B cell (primary cell): ENCODE measurements around the gene MREG. TPM values are rescaled to one million over a fixed set of nuclear protein-coding genes. Genes with fewer than 3 reads are reported as not detected.

Source experiments
- ATAC-seq: fragments of 200-7000 bp; cut with Tn5 transposase; one replicate; pipeline ENCODE4 v1.10.0; 2021; ENCODE audit warnings: low read depth, mild to moderate bottlenecking, moderate number of reproducible peaks, moderate library complexity
- CTCF ChIA-PET: fragments of 350-600 bp; sonication (Branson Sonifier 250); formaldehyde crosslinking; loops from one replicate; lab custom pipeline; 2021; ENCODE audit warnings: antibody characterized with exemption, inconsistent platforms; lab: Charles Lee
- POLR2A ChIA-PET: fragments of 350-600 bp; sonication (Branson Sonifier 250); formaldehyde crosslinking; loops from one replicate; lab custom pipeline; 2021; ENCODE audit warnings: antibody characterized with exemption; lab: Charles Lee
- DNase-seq: peaks from one replicate; pipeline ENCODE4 v3.0.0; 2013
- H2AFZ ChIP-seq: 2 replicates; pipeline ENCODE4 v1.6.1; 2012; ENCODE audit warnings: mild to moderate bottlenecking, low read depth, low read length; ENCODE audit not compliant: insufficient read depth, poor library complexity, severe bottlenecking
- H3K27ac ChIP-seq, 2 donors: 1 replicate in 1 of 2; 2 replicates in 1 of 2; pipeline ENCODE4 v1.5.1; 2012 to 2013; ENCODE audit warnings: low read length in 2 of 2, mild to moderate bottlenecking in 2 of 2, moderate library complexity in 1 of 2
- H3K27me3 ChIP-seq, 4 experiments: fragments of 200-600 bp in 1 of 4; sonication (generic) in 1 of 4; replicated peaks in 1 of 4; 1 replicate in 2 of 4; 2 replicates in 2 of 4; pipeline versions ENCODE4 v1.6.1 to v1.7.0; 2013 to 2016; ENCODE audit warnings: low read length in 3 of 4, mild to moderate bottlenecking in 2 of 4, mixed read lengths in 1 of 4, moderate library complexity in 1 of 4; ENCODE audit not compliant: insufficient read depth in 4 of 4, control insufficient read depth in 3 of 4; ENCODE audit errors: control extremely low read depth in 1 of 4
- H3K36me3 ChIP-seq, 2 experiments: replicated peaks in 1 of 2; 1 replicate in 1 of 2; 2 replicates in 1 of 2; pipeline versions ENCODE4 v1.6.1 to v1.7.1; 2013; ENCODE audit warnings: low read length in 1 of 2; ENCODE audit not compliant: insufficient read depth in 2 of 2, control insufficient read depth in 1 of 2; ENCODE audit errors: control extremely low read depth in 1 of 2, extremely low read depth in 1 of 2
- H3K4me1 ChIP-seq, 2 donors: fragments of 200-600 bp in 1 of 2; sonication (generic) in 1 of 2; 1 replicate in 1 of 2; 2 replicates in 1 of 2; pipeline versions ENCODE4 v1.5.1 to v1.6.1; 2013 to 2017; ENCODE audit warnings: low read length in 2 of 2; ENCODE audit not compliant: control insufficient read depth in 2 of 2, insufficient read depth in 2 of 2
- H3K4me2 ChIP-seq: replicated peaks from 2 replicates; pipeline ENCODE3; 2012; ENCODE audit warnings: mild to moderate bottlenecking, low read depth, low read length; ENCODE audit not compliant: poor library complexity, severe bottlenecking
- H3K4me3 ChIP-seq, 5 experiments: fragments of 200-600 bp in 1 of 5; sonication (generic) in 1 of 5; 1 replicate in 3 of 5; 2 replicates in 2 of 5; pipeline versions ENCODE4 v1.5.1 to v1.7.0; 2011 to 2016; ENCODE audit warnings: low read length in 4 of 5, mild to moderate bottlenecking in 4 of 5, low read depth in 2 of 5, control low read depth in 1 of 5, moderate library complexity in 1 of 5; ENCODE audit not compliant: insufficient read depth in 1 of 5; ENCODE audit errors: control extremely low read depth in 1 of 5, extremely low read depth in 1 of 5
- H3K79me2 ChIP-seq: fragments of 200-600 bp; sonication (generic); one replicate; pipeline ENCODE4 v1.6.0; 2016; ENCODE audit warnings: low read length; ENCODE audit not compliant: control insufficient read depth, insufficient read depth
- H3K9ac ChIP-seq: fragments of 200-600 bp; sonication (generic); 2 replicates; pipeline ENCODE4 v1.6.1; 2017; ENCODE audit warnings: mild to moderate bottlenecking, low read length, moderate library complexity
- H3K9me3 ChIP-seq, 3 donors: one replicate each; pipeline versions ENCODE4 v1.6.1 to v1.7.1; 2013; ENCODE audit warnings: low read length in 2 of 3; ENCODE audit not compliant: control insufficient read depth in 2 of 3, insufficient read depth in 1 of 3; ENCODE audit errors: control extremely low read depth in 1 of 3
- H4K20me1 ChIP-seq: 2 replicates; pipeline ENCODE4 v1.6.0; 2012; ENCODE audit warnings: mild to moderate bottlenecking, low read length; ENCODE audit not compliant: insufficient read depth, control insufficient read depth, poor library complexity, severe bottlenecking
- H3K27ac Mint-ChIP-seq: one replicate; pipeline ENCODE4 v1.8.0; 2021; ENCODE audit warnings: mixed read lengths
- H3K27me3 Mint-ChIP-seq: one replicate; pipeline ENCODE4 v1.8.0; 2021; ENCODE audit warnings: mixed read lengths
- H3K4me1 Mint-ChIP-seq: one replicate; pipeline ENCODE4 v1.8.0; 2021; ENCODE audit warnings: mixed read lengths
- H3K4me3 Mint-ChIP-seq: one replicate; pipeline ENCODE4 v1.8.0; 2021; ENCODE audit warnings: mixed read lengths
- H3K9me3 Mint-ChIP-seq: one replicate; pipeline ENCODE4 v1.8.0; 2022; ENCODE audit warnings: mixed read lengths; ENCODE audit not compliant: insufficient read depth
- CTCF ChIP-seq: fragments of 200-600 bp; IDR thresholded peaks from one replicate; pipeline ENCODE4 v1.8.0; 2022; ENCODE audit warnings: antibody characterized with exemption, mild to moderate bottlenecking
- EZH2 ChIP-seq: IDR thresholded peaks from 2 replicates; pipeline ENCODE4 v1.6.1; 2012; ENCODE audit warnings: borderline replicate concordance, low read depth, mild to moderate bottlenecking, moderate library complexity, low read length; ENCODE audit not compliant: insufficient read depth, poor library complexity, severe bottlenecking
- WGBS: methylation state at CpG from one replicate; pipeline ENCODE4 v1.1.5; 2013; ENCODE audit warnings: missing lambda C conversion rate; ENCODE audit not compliant: insufficient coverage; 5-methylcytosine and 5-hydroxymethylcytosine counted together
- intact Hi-C: fragments of 100-400 bp; cut with micrococcal nuclease; formaldehyde crosslinking; loops from one replicate; pipeline ENCODE4 v1.10.0; 2022
- polyA plus RNA-seq: library from polyadenylated mRNA; depleted of rRNA; stranded (reverse); fragments of >200 nt; gene quantifications from 2 replicates; pipeline ENCODE4 v1.2.3, GENCODE V29; 2012
- total RNA-seq, 2 donors: library from RNA; stranded (reverse); fragments of 120-200 nt in 1 of 2; gene quantifications; 1 replicate in 1 of 2; 2 replicates in 1 of 2; pipeline versions ENCODE4 v1.2.3 to v1.2.4, GENCODE V29; 2013 to 2022

MREG gene
- total and polyA plus RNA-seq, 2 donors (not counting 1 experiment from before 2014, with no cell fraction given) = 2.1 to 5.7 TPM

- Histone ChIP-seq H3K4me1 (peaks cover 5 to 6% of the 10 kb centered on the region in 2 donors), H3K27ac (no peak overlapping the region), H3K9me3 (no peaks in the 10 kb centered on the region), H3K36me3 (peaks cover 0 to 2% of the 10 kb centered on the region in 2 experiments), H3K4me2 (no peak overlapping the region), H4K20me1 (no peaks in the 10 kb centered on the region), H3K79me2 (no peaks in the 10 kb centered on the region), H2AFZ (no peak overlapping the region), H3K27me3 (no peaks in the 10 kb centered on the region), H3K4me3 (no peak overlapping the region), H3K9ac (no peak overlapping the region)
- DNase-seq (no peak), ATAC-seq (no peak)
- peaks cover 12% of the 10 kb centered on the region for H3K4me1 Mint-ChIP-seq
- no CpG with 5 or more reads among the region's 2 CpGs for WGBS
- H3K4me3 Mint-ChIP-seq = no peak overlapping the region
- CTCF ChIA-PET = interaction anchor here (2.5 kb wide), 1 partner anchor 18 kb away, joined by 9 read pairs; no protein-coding TSS in a partner anchor
- intact Hi-C loops = no loop called here
- no peak overlapping the region for H3K27ac Mint-ChIP-seq
- no peaks in the 10 kb centered on the region for H3K27me3 Mint-ChIP-seq
- no peaks in the 10 kb centered on the region for H3K9me3 Mint-ChIP-seq
- POLR2A ChIA-PET = no interaction called here
- TF ChIP-seq EZH2 = no peak
- no peak for TF ChIP-seq CTCF
These were observed 39.1 kb upstream of the MREG start for GRCh38 chr2:216052420-216052819.

GRCh38 chr2:216051350-216051749 is 38.0 kb upstream of the MREG start:
- no peaks in the 10 kb centered on the region for H3K4me1 ChIP-seq
- no peak for DNase-seq
- ChIA-PET CTCF (interaction anchor here (0.7 to 2.5 kb wide), 3 partner anchors 13 to 29 kb away, joined by 3 to 9 read pairs (median 5); no protein-coding TSS in a partner anchor), POLR2A (interaction anchor here (0.7 kb wide), 1 partner anchor 13 kb away, joined by 4 read pairs; no protein-coding TSS in a partner anchor)
- no peak overlapping the region for H3K4me2 ChIP-seq
- H3K9me3 Mint-ChIP-seq = no peaks in the 10 kb centered on the region
- 100% methylated on average over 1 of the region's 3 CpGs for WGBS
- no peaks in the 10 kb centered on the region for H3K27me3 ChIP-seq
- no peak overlapping the region for H3K9ac ChIP-seq
- no peak overlapping the region for H3K27ac Mint-ChIP-seq
- no peaks in the 10 kb centered on the region for H3K27me3 Mint-ChIP-seq
- ATAC-seq = no peak
- H3K4me3 ChIP-seq = no peak overlapping the region
- peaks cover 0 to 4% of the 10 kb centered on the region in 2 experiments for H3K36me3 ChIP-seq
- H3K79me2 ChIP-seq = no peaks in the 10 kb centered on the region
- intact Hi-C loops = no loop called here
- H3K27ac ChIP-seq = no peak overlapping the region
- no peak overlapping the region for H3K4me3 Mint-ChIP-seq
- peaks cover 4% of the 10 kb centered on the region for H3K4me1 Mint-ChIP-seq
- no peaks in the 10 kb centered on the region for H3K9me3 ChIP-seq
- H4K20me1 ChIP-seq = no peaks in the 10 kb centered on the region
- no peak for TF ChIP-seq EZH2
- no peak for TF ChIP-seq CTCF
- no peak overlapping the region for H2AFZ ChIP-seq
